Measurements from ENCODE around the gene IVD.

DNA sequence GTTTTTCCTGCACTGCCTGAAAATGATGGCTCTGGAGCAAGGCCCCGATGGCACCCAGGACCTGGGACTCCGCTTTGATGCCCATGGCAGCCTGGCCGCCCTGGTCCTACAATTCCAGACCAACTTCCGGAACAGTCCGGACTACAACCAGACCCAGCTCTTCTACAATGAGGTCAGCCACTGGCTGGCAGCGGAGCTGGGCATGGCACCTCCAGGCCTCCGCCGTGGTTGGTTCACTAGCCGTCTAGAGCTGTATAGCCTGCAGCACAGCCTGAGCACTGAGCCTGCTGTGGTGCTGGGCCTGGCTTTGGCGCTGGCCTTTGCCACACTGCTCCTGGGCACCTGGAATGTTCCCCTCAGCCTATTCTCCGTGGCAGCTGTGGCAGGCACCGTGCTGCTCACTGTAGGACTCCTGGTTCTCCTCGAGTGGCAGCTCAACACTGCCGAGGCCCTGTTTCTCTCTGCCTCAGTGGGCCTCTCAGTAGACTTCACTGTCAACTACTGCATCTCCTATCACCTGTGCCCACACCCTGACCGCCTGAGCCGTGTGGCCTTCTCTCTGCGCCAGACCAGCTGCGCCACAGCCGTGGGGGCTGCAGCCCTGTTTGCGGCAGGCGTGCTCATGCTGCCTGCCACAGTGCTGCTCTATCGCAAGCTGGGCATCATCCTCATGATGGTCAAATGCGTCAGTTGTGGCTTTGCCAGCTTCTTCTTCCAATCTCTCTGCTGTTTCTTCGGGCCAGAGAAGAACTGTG, 36.7 kb upstream of the IVD start:
- TF ChIP-seq, protein P1, sequence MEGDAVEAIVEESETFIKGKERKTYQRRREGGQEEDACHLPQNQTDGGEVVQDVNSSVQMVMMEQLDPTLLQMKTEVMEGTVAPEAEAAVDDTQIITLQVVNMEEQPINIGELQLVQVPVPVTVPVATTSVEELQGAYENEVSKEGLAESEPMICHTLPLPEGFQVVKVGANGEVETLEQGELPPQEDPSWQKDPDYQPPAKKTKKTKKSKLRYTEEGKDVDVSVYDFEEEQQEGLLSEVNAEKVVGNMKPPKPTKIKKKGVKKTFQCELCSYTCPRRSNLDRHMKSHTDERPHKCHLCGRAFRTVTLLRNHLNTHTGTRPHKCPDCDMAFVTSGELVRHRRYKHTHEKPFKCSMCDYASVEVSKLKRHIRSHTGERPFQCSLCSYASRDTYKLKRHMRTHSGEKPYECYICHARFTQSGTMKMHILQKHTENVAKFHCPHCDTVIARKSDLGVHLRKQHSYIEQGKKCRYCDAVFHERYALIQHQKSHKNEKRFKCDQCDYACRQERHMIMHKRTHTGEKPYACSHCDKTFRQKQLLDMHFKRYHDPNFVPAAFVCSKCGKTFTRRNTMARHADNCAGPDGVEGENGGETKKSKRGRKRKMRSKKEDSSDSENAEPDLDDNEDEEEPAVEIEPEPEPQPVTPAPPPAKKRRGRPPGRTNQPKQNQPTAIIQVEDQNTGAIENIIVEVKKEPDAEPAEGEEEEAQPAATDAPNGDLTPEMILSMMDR (IDR thresholded peaks at IDR 0.05 in 4 of 5, conservative IDR thresholded peaks at IDR 0.05 in 1 of 5): no peak
- no peak for TF ChIP-seq POLR2A (IDR thresholded peaks at IDR 0.05)
